HFF-Myc (cell line): ENCODE data around the gene PATE4.

Source experiments
- DNase-seq: peaks from one replicate; pipeline ENCODE4 v3.0.0-alpha.2; 2011; ENCODE audit warnings: low read depth; ENCODE audit errors: extremely low read depth
- H3K4me3 ChIP-seq: replicated peaks from 2 replicates; pipeline ENCODE4 v1.5.1; 2011; ENCODE audit warnings: low read depth, mild to moderate bottlenecking, control low read depth, low read length
- CTCF ChIP-seq: IDR thresholded peaks from 2 replicates; pipeline ENCODE4 v1.5.1; 2012; ENCODE audit warnings: mild to moderate bottlenecking, low read depth, low read length, control low read depth; ENCODE audit errors: missing control alignments

Gene PATE4, protein sequence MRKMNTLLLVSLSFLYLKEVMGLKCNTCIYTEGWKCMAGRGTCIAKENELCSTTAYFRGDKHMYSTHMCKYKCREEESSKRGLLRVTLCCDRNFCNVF

DNA sequence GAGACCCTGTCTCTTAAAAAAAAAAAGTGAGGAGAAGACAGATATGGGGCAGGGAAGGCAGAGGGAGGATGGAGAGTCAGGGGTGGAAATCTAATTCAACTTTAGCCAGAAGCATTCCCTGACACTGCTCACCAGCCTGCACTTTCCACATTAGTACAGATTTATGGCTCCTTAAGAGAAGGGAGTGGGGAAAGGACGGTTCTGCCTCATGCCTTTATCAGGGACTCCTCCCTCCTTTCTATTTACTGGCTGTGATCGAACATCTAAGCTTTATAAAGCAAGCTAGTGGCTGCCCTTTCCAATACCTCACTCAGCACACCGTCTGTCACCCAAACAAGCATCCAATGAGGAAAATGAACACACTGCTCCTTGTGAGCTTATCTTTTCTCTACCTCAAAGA, at the start of gene PATE4:
Gene PATE4, plus strand, starts transcription at position 301 of the 400 bp plus-strand sequence. Its CDS starts 44 bp downstream, at position 345.
- no peak within 1 kb of the TSS for H3K4me3 ChIP-seq
- no peak for DNase-seq
- TF ChIP-seq CTCF = no peak

- TF ChIP-seq CTCF = no peak
- no peak overlapping the region for H3K4me3 ChIP-seq
- no peak for DNase-seq
Measured at GRCh38 chr11:125784678-125785077, 48.4 kb upstream of the PATE4 start.

DNA sequence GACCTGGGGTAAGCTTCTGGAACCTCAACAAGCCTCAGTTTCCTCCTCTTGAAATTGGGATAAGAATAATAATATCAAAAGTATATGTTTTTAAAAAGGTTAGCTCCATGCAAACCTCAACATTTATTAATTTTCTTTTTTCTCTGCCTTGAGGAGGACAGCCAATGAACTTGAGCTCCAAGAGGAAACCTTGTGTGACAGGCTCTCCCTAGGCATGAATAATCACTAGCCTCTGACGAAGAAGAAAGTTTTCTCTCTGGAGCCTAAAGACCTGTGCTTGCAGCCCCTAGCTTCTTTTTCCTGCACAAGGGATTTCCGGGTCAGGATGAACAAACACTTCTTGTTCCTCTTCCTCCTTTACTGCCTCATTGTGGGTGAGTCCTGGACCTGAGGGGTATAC, 45.3 kb upstream of the PATE4 start, which contains the start of gene PATE3:
Gene PATE3, plus strand, starts transcription at position 301 of the 400 bp plus-strand sequence. Its CDS starts 25 bp downstream, at position 326.
- DNase-seq = no peak
- TF ChIP-seq CTCF = no peak
- no peak within 1 kb of the TSS for H3K4me3 ChIP-seq

DNA sequence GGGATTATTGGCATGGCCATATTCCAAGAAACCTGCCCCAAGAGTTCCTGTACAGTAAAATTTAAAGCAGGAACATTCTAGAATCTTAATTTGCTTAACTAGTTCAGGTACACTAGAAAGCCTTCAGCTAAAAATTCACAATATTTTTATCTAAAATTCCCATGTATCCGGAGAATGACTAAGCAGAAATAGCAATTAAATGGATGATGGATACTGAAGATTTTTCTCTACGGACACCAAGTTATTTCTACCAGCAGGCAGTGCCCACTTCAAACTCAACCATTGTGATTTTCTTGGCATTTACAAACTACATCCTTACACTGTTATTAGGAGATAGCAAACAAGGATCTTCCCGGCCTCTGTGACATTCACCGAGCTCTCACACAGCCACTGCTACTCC, 42.3 kb upstream of the PATE4 start:
- no peak for TF ChIP-seq CTCF
- DNase-seq = no peak
- H3K4me3 ChIP-seq = no peak overlapping the region

DNA sequence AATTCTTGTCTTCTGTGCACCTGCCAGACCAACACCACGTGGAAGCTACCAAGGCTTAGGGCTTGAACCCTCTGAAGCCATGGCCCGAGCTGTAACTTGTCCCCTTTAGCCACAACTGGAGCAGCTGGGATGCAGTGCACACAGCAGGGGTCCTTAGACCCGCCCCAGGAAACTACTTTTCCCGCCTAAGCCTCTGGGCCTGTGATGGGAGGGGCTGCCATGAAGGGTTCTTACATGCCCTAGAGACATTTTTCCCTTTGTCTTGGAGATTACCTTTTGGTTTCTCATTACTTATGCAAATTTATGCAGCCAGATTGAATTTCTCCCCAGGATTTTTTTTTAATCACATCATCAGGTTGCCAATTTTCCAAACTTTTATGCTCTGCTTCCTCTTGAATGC, 35.5 kb upstream of the PATE4 start:
- no peak for TF ChIP-seq CTCF
- no peak for DNase-seq
- no peak overlapping the region for H3K4me3 ChIP-seq

- TF ChIP-seq CTCF = no peak
- H3K4me3 ChIP-seq = no peak overlapping the region
- no peak for DNase-seq
Measured at GRCh38 chr11:125799808-125800207, 33.3 kb upstream of the PATE4 start.

DNA sequence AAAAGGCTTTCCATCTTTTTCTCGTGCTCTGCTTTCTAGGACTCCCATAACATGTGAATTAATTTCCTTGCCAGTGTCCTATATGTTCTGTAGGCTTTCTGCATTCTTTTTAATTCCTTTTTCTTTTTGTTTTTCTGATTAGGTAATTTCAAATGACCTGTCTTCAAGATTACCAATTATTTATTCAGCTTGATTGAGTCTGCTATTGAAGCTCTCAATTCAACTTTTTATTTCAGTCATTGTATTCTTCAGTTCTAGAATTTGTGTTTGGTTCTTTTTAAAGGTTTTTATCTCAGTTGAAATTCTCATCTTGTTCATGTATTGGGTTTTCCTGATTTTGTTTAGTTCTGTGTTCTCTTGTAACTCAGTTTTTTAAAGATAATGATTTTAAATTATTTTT, 30.7 kb upstream of the PATE4 start:
- no peak overlapping the region for H3K4me3 ChIP-seq
- no peak for DNase-seq
- TF ChIP-seq CTCF = no peak
